ENCODE results near the gene PTDSS2.
"Not testable (repeated sequence)": the region's sequence is repeated elsewhere in the genome, so short reads cannot be mapped to it uniquely, and the experiment has no call there.

The PTDSS2 gene

GRCh38 chr11:449889-450808 lies at the start of gene PTDSS2:
Gene PTDSS2 (plus strand): TSS chr11:450279. CDS start chr11:450456, 177 bp downstream.
- peak; percentile 96 for DNase-seq

DNA sequence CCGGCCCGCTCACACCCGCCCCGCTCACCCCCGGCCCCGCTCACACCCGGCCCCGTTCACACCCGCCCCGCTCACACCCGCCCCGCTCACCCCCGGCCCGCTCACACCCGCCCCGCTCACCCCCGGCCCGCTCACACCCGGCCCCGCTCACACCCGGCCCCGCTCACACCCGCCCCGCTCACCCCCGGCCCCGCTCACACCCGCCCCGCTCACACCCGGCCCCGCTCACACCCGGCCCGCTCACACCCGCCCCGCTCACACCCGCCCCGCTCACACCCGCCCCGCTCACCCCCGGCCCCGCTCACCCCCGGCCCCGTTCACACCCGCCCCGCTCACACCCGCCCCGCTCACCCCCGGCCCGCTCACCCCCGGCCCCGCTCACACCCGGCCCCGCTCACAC lies 48.9 kb upstream of the PTDSS2 start:
- not testable (repeated sequence) for DNase-seq

DNA sequence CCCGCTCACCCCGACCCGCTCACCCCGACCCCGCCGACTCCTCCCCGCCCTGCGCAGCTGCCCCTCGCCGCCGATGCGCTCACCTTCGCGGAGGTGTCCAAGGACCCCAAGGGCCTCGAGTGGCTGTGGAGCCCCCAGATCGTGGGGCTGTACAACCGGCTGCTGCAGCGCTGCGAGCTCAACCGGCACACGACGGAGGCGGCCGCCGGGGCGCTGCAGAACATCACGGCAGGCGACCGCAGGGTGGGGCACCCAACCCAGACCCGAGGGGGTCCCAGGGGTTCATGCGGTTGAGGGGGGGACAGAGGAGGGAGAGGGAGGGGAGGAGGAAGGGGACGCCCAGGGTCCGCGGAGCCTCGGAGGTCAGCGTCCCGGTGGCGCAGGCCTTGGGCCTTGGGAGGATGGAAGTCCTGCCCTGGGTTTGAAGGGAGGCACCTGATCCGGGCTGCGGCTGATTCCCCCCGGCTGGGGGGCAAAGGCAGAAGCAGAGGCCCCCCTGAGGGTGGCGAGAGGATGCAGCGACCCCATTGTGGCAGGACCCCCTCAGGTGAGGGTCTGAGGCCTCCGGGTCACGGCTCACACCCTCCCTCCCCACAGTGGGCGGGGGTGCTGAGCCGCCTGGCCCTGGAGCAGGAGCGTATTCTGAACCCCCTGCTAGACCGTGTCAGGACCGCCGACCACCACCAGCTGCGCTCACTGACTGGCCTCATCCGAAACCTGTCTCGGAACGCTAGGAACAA lies 46.9 kb upstream of the PTDSS2 start:
- no peak for DNase-seq

GRCh38 chr11:403761-404431 lies 46.2 kb upstream of the PTDSS2 start:
- no peak for DNase-seq

DNA sequence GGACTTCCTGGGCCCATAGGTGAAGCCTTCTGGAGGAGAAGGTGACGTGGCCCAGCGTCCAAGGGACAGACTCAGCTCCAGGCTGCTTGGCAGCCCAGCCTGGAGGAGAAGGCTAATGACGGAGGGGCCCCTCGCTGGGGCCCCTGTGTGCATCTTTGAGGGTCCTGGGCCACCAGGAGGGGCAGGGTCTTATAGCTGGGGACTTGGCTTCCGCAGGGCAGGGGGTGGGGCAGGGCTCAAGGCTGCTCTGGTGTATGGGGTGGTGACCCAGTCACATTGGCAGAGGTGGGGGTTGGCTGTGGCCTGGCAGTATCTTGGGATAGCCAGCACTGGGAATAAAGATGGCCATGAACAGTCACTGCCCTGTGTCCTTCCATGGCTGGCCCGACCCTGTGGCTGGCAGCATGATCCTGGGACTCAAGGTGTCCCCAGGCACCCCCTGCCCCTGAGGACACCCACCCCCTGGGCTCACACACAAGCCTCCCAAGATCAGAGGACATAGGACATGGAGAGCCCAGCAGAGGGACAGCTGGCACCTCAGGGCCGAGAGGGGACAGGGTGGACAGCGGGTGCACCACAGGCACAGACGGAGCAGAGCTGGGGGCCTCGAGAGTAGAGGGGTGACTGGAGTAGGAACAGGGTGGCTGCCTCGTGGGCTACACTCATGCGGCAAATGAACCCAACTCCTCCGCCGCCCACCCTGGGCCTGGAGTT lies 45.4 kb upstream of the PTDSS2 start:
- no peak for DNase-seq

- peak; percentile 16 for DNase-seq
Measured at GRCh38 chr11:405323-405953, 44.6 kb upstream of the PTDSS2 start.

DNA sequence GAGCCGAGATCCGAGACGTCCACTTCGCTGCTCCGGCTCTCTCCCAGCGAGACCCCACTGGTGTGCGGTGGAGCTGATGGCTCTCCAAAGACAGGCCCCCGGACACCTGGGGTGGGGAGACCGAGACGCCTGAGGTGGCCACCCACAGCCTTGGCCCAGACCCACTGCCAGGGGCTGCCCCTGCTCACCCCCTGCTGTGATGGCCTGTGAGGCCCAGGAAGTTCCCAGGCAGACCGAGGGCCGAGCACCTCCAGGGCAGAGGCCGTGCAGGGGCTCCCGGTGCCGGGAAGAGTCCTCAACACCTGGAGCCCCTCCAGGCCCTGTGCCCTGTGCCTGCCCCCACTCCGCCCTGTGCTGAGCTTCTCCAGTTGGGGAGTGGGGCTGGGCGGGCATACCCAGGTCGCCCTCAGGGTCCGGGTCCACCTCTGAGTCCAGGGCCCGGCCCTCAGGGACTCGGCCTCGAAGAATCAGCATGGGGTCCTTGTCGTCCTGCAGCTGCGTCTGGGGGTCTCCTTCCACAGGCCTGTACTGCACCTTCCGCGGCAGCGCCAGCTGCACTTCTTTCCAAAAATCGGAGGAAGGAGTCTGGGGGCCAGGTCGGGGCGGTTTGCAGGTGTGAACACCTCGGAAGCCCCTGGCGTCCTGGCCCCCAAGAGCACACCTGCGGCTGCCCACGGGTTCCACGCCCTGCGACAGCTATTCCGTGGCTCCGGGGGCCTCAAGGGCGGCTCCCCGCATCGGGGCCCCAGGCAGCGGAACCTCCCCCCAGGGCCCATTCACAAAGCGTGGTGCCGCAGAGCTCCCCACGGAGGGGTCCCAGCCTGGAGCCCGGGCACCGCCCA lies 43.9 kb upstream of the PTDSS2 start:
- no peak for DNase-seq

- DNase-seq: peak; percentile 66
Measured at GRCh38 chr11:406796-407650, 43.1 kb upstream of the PTDSS2 start.

DNA sequence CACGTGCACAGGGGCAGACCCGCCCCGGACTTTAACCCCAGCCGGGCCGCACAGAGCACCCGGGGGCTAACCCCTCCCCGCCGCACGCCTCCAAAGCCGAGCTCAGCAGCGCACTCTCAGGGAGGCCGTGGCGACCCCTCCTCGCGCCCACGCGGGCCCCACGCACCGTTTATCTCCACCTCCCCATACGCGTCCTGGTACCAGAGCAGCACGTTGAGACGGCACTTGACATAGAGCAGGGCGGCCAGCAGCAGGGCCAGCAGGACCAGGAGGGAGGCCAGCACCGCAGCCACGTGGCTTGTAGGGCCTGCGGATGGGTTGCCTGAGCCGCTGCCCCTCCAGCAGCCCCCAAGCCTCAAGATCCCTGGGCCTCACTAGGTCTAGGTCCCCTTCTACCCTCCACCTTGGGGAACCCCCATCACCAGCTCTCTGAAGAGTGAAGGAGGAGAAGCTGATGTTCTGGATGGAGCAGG lies 42.4 kb upstream of the PTDSS2 start:
- DNase-seq: no peak

DNA sequence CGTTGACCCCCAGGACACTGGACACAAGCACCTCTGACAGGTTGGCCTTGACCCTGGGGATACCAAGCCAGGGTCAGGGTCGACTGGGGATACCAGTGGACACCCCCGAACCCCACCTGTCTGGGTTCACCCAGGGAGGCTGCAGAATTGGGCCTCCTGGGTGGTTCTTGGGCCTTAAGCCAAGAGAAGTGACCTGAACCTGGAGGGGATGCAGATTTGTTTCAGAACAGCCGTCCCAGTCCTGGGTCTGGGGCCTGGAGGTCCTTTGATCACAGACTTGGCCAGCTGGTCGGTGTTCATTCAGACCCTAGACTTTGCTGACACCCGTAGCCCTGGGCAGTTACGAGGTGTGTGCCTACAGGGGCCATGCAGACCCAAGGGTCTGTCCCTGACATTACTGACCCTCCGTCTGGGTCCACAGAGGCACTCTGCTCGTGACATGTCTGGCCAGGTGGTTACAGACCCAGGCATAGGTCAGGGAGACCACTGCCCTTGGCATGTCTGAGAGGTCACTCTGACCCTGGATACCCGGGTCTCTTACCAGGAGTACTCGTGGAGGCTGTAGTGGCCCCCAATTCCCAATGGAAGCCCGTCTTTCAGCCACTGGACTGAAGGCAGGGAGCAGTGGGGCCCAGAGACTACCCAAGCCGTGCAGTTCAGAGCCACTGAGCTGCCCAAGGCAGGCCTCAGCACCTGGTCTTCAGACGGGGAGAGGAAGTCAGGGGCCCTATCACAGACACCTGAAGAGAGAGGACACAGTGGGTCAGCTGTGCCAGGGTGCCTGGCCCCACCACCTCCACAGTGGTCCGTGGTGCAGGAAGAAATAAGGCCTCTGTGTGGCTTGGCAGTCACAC lies 41.7 kb upstream of the PTDSS2 start:
- no peak for DNase-seq

DNA sequence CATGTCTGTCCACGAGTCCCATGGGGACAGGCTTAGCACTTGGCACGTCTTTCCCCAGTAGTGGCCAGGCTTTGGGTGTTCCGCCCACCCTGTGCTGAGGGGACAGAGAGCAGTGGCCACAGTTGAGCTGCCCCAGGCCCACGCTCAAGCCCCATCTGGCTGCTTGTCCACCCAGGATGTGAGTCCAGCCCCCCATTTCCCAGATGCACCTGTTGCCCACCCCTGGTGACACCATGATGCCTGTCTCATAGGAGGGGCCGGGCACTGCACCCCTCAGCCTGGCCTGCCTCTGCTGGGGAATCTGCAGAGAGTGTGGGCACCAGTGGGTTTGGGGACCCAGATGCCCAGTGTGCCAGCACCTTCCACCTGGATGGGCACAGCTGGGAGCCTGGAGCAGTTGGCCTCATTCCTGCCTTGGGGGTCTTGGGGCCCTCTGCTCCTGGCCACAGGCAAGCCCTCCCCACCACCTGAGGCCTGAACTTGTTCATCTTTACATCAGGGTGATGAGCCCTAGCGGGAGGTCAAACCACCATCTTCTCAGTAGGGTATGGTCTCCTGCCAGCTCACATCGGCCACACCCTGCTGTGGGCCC lies 41.0 kb upstream of the PTDSS2 start:
- no peak for DNase-seq

DNA sequence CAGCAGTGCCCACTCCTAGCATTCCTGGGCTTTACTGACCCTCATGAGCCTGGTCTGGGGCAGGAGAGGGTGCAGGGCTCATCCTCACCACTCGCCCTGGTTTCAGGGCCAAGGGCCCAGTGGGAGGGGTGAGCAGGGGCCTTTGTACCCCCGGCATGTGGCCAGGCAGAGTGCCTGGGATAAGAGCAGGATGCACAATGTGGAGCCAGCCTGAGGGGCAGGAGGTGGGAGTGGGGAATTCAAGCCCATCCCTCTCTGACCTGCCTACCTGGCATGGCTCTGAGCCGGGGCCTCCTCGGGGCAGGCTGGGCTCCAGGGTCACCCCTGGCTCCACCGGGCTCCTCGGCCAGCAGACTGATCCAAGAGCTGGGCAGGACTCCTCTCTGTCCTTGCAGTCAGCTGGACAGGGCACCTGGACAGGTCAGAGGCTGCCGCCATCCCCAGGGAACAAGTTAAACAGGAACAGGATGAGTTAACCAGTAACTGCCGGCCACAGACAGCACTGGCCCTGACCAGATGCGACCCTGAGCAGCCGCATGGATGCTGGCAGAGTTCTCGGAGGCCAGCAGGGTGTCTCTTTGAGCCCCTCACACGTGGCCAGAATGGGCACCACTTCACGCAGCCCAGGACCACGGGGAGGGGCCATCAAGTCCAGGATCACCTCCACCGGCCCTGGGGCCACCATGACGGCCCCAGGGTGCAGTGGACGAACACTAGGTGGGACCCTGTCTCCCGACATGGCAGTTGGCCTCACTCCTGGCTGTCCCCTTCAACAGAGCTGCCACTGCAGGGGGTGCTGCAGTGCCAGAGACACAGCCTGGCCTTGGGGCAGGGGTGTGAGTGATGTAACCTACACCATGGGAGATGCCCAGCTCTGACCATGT lies 40.2 kb upstream of the PTDSS2 start:
- DNase-seq: no peak

GRCh38 chr11:410711-411110 lies 39.4 kb upstream of the PTDSS2 start:
- not testable (repeated sequence) for DNase-seq

- not testable (repeated sequence) for DNase-seq
Measured at GRCh38 chr11:411520-411919, 38.6 kb upstream of the PTDSS2 start.

DNA sequence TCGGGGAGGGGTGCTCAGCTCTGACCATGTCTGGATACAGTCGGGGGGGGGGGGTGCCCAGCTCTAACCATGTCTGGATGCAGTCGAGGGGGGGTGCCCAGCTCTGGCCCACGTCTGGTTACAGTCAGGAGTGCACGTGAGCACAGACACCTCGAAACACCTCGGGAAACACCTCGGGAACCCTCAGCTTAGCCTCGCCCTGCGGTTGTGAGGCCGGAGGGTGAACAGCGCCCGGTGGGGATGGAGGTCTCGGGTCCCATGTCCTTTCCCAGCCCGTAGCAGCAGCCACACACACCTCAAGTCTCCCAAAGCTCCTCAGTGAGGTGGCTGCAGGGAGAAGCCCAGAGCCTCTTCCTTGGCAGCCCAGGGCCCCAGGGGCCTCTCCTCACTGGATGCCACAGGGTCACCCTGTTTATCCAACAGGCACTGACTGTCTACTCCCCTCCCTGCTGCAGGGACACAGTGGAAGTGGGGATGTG lies 37.4 kb upstream of the PTDSS2 start:
- no peak for DNase-seq

DNA sequence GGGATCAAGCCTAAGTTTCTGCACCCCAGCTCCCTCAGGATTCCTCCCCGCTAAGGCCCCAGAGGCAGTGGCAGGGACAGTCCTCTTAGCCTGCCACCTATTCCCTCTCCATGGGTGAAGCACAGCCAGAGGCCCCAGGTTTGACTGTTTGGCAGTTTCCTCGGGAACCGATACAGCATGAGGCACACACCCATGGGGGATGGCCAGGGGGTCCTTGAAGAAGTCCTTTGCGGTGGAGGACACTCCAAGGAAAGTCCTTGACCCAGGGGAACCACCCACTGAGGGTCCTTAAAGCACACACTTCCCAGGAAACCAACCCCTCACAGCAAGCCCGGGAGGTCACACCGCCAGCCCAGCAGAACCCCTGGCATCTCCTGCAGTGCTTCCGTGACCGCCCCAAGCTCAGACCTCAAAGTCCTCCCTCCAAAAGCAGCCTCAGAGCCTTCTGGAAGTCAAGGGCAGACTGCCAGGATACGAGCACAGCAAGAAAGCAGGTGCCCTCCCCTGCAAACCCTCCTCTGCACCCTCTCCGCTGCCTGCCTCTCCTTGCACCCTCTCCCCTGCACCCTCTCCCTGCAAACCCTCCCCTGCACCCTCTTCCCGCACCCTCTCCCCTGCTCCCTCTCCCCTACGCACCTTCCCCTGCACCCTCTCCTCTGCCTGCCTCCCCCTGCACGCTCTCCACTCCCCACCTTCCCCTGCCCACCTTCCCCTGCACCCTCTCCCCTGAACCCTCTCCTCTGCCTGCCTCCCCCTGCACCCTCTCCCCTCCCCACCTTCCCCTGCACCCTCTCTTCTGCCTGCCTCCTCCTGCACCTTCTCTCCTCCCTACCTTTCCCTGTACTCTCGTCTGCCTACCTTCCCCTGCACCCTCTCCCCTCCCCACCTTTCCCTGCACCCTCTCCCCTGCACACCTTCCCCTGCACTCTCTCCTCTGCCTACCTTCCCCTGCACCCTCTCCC lies 36.7 kb upstream of the PTDSS2 start:
- DNase-seq: no peak

Measured in midbrain (tissue), 1 donor.